GM23338 (cell line): ENCODE results near the gene IRF8. TPM values are rescaled to one million over a fixed set of nuclear protein-coding genes. Genes with fewer than 3 reads are reported as not detected.

Experiments
- ATAC-seq: fragments of 200-7000 bp; cut with Tn5 transposase; 3 replicates; pipeline ENCODE4 v1.9.1; 2020
- DNase-seq: peaks from one replicate; pipeline ENCODE4 v3.0.0-alpha.2; 2015; ENCODE audit warnings: low spot score
- H2AFZ ChIP-seq: fragments of 200-600 bp; sonication (generic); 2 replicates; pipeline ENCODE4 v1.8.0; 2016; ENCODE audit warnings: antibody characterized with exemption, mild to moderate bottlenecking, moderate library complexity
- H3F3A ChIP-seq: fragments of 200-600 bp; sonication (generic); replicated peaks from 2 replicates; pipeline ENCODE4 v1.8.0; 2017; ENCODE audit warnings: antibody characterized with exemption, mixed run types, low read depth
- H3K27ac ChIP-seq: fragments of 200-600 bp; sonication (generic); 2 replicates; pipeline ENCODE4 v1.6.1; 2016; ENCODE audit warnings: low read depth
- H3K27me3 ChIP-seq: fragments of 200-600 bp; sonication (generic); 2 replicates; pipeline ENCODE4 v1.8.0; 2016; ENCODE audit warnings: mild to moderate bottlenecking, mixed run types, moderate library complexity; ENCODE audit not compliant: insufficient read depth
- H3K36me3 ChIP-seq: fragments of 200-600 bp; sonication (generic); 2 replicates; pipeline ENCODE4 v1.8.0; 2016; ENCODE audit warnings: mild to moderate bottlenecking; ENCODE audit not compliant: insufficient read depth
- H3K4me1 ChIP-seq: fragments of 200-600 bp; sonication (generic); 2 replicates; pipeline ENCODE4 v1.8.0; 2016; ENCODE audit warnings: mild to moderate bottlenecking, moderate library complexity; ENCODE audit not compliant: insufficient read depth
- H3K4me2 ChIP-seq: fragments of 200-600 bp; sonication (generic); 2 replicates; pipeline ENCODE4 v1.7.1; 2017; ENCODE audit warnings: mixed run types
- H3K4me3 ChIP-seq: fragments of 200-600 bp; sonication (generic); 2 replicates; pipeline ENCODE4 v1.6.1; 2016; ENCODE audit warnings: mixed run types
- H3K79me2 ChIP-seq: fragments of 200-600 bp; sonication (generic); replicated peaks from 2 replicates; pipeline ENCODE4 v1.8.0; 2017; ENCODE audit warnings: mild to moderate bottlenecking; ENCODE audit not compliant: insufficient read depth
- H3K9me2 ChIP-seq: fragments of 200-600 bp; sonication (generic); 2 replicates; pipeline ENCODE4 v1.8.0; 2017; ENCODE audit not compliant: insufficient read depth
- H4K20me1 ChIP-seq: fragments of 200-600 bp; sonication (generic); replicated peaks from 2 replicates; pipeline ENCODE4 v1.8.0; 2017; ENCODE audit warnings: mild to moderate bottlenecking; ENCODE audit not compliant: insufficient read depth
- H3K27ac Mint-ChIP-seq: 2 replicates; pipeline ENCODE4 v1.8.0; 2020; ENCODE audit warnings: inconsistent platforms, mild to moderate bottlenecking, moderate library complexity, mixed read lengths
- H3K27me3 Mint-ChIP-seq: 3 replicates; pipeline ENCODE4 v1.8.0; 2022; ENCODE audit warnings: low read depth, mild to moderate bottlenecking, moderate library complexity, mixed read lengths, inconsistent platforms; ENCODE audit not compliant: insufficient read depth, poor library complexity
- H3K36me3 Mint-ChIP-seq: 3 replicates; pipeline ENCODE4 v1.8.0; 2021; ENCODE audit warnings: low read depth, mild to moderate bottlenecking, inconsistent platforms, moderate library complexity, mixed read lengths
- H3K4me1 Mint-ChIP-seq: 3 replicates; pipeline ENCODE4 v1.8.0; 2020; ENCODE audit warnings: mild to moderate bottlenecking, inconsistent platforms, mixed read lengths
- H3K4me3 Mint-ChIP-seq: 3 replicates; pipeline ENCODE4 v1.8.0; 2021; ENCODE audit warnings: moderate library complexity, mild to moderate bottlenecking, inconsistent platforms, mixed read lengths
- H3K9me3 Mint-ChIP-seq: 3 replicates; pipeline ENCODE4 v1.8.0; 2020; ENCODE audit warnings: moderate library complexity, mild to moderate bottlenecking, inconsistent platforms, mixed read lengths
- EZH2 ChIP-seq: fragments of 200-600 bp; sonication (generic); IDR thresholded peaks from one replicate; pipeline ENCODE4 v1.8.0; 2017; ENCODE audit warnings: antibody characterized with exemption, mild to moderate bottlenecking, low read depth; ENCODE audit not compliant: unreplicated experiment
- EZH2phosphoT487 ChIP-seq: fragments of 200-600 bp; sonication (generic); IDR thresholded peaks from one replicate; pipeline ENCODE4 v1.8.1; 2018; ENCODE audit warnings: antibody characterized with exemption; ENCODE audit not compliant: unreplicated experiment
- POLR2AphosphoS5 ChIP-seq: IDR thresholded peaks from 2 replicates; pipeline ENCODE4 v1.6.1; 2016; ENCODE audit warnings: antibody characterized with exemption, low read depth
- ZNF331 ChIP-seq: fragments of 250-450 bp; sonication (Bioruptor Pico); IDR thresholded peaks from 2 replicates; pipeline ENCODE4 v1.5.0; 2020; ENCODE audit warnings: low read depth, mild to moderate bottlenecking, moderate library complexity
- long read RNA-seq: library from polyadenylated mRNA; unstranded; transcript quantifications from one replicate; pipeline ENCODE4 v2.0.0, GENCODE V29; 2020; ENCODE audit not compliant: unreplicated experiment
- polyA plus RNA-seq: library from polyadenylated mRNA; unstranded; fragments of >200 nt; fragmentation: Nextera tagmentation; extraction: Ambion mirVana; gene quantifications from 2 replicates; pipeline ENCODE4 v1.2.1, GENCODE V29; 2016
- total RNA-seq: library from RNA; depleted of rRNA; stranded (reverse); fragments of >200 nt; shearing (Covaris generic); gene quantifications from 2 replicates; pipeline ENCODE4 v1.2.3, GENCODE V29; 2014; rRNA removed
- TF ChIP-seq, protein P1 (sequence below), 2 experiments: fragments of 200-600 bp in 1 of 2; sonication (generic) in 1 of 2; conservative IDR thresholded peaks; 2 replicates each; pipeline versions ENCODE4 v1.5.1 to v1.6.1; 2016 to 2017; ENCODE audit warnings: antibody characterized with exemption in 2 of 2, low read depth in 2 of 2, mild to moderate bottlenecking in 2 of 2, moderate library complexity in 1 of 2
- TF ChIP-seq, protein P2 (sequence below): IDR thresholded peaks from 2 replicates; pipeline ENCODE4 v1.6.1; 2016; ENCODE audit warnings: antibody characterized with exemption

IRF8 gene, protein sequence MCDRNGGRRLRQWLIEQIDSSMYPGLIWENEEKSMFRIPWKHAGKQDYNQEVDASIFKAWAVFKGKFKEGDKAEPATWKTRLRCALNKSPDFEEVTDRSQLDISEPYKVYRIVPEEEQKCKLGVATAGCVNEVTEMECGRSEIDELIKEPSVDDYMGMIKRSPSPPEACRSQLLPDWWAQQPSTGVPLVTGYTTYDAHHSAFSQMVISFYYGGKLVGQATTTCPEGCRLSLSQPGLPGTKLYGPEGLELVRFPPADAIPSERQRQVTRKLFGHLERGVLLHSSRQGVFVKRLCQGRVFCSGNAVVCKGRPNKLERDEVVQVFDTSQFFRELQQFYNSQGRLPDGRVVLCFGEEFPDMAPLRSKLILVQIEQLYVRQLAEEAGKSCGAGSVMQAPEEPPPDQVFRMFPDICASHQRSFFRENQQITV
- total RNA-seq (1.4 and 2.8 TPM in 2 replicates), polyA plus RNA-seq (0.47 and 1.3 TPM in 2 replicates)
- long read RNA-seq, partial matches to known transcripts, result 0 of 1 reads
- long read RNA-seq, other reads (novel, unspliced or antisense), result 1 of 1 reads

DNA sequence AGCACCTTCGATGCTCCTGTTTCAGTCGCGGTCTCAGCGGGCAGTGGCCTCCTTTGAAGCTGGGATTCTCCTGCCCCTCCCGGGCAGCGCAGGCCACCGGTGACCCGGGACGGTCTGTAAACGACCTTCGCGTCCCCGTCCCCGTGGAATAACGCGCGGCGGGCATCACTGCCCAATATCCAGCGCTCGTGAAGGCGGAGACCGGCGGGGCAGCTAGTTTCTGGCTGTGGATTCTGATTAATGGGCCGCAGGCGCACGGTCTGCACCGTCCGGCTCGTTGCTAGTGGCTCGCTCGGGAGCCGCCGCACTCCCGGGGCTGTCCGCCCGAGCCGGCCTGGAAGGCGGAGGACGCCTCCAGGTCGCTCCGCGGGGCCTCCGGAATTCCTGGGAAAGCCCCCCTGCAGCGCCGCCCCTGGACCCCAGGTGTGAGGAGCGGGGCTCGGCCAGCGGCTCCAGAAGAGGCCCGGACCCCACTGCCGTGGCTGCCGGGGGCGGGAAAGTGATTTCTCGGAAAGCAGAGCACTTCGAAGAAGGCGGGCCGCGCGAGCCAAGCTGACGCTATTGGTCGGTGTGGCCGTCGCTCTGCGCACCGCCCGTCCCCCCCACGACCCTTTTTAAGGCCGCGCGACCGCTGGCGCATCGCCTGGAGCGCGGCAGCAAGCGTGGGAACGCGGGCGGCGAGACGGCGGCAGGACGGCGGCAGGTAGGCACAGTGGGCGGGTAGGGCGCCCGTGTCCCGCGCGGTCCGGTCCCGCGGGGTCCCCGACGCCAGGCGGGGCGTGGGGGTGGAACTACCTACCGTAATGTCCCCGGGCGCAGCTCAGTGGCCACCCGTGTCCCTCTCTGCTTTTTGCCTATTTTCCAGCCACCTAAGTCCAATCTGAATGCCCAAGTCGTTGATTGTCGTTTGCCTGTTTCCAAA is at the start of gene IRF8:
IRF8 (plus strand) TSS at position 642 of the 922 bp plus-strand sequence. CDS start 3,854 bp downstream, outside the sequence.
- ATAC-seq (peak; percentile 86), DNase-seq (peak; percentile 80)
- Histone ChIP-seq H3K4me3 (peak within 1 kb of the TSS; percentile 82), H3K9me2 (no peaks in the 10 kb centered on the region), H3K79me2 (no peaks in the 10 kb centered on the region), H3K36me3 (no peaks in the 10 kb centered on the region), H3K27me3 (peaks cover 52% of the 10 kb centered on the region), H3K4me2 (peak within 1 kb of the TSS; percentile 97), H3K27ac (no peak within 1 kb of the TSS), H3K4me1 (peaks cover 7% of the 10 kb centered on the region; the same call in 1 of the 2 replicates), H4K20me1 (no peaks in the 10 kb centered on the region), H3F3A (0 out of 2 replicates have a peak, but pooled peaks cover 6% of the 10 kb centered on the region), H2AFZ (peak within 1 kb of the TSS; percentile 99)
- Mint-ChIP-seq H3K4me1 (peaks cover 4% of the 10 kb centered on the region), H3K9me3 (no peaks in the 10 kb centered on the region), H3K27me3 (peaks cover 45% of the 10 kb centered on the region), H3K36me3 (no peaks in the 10 kb centered on the region), H3K4me3 (peak within 1 kb of the TSS; percentile 69), H3K27ac (no peak within 1 kb of the TSS)
- TF ChIP-seq ZNF331 (CRISPR knock-in tag) (no peak), EZH2 (peak; percentile 19), POLR2AphosphoS5 (peak; percentile 52)

DNA sequence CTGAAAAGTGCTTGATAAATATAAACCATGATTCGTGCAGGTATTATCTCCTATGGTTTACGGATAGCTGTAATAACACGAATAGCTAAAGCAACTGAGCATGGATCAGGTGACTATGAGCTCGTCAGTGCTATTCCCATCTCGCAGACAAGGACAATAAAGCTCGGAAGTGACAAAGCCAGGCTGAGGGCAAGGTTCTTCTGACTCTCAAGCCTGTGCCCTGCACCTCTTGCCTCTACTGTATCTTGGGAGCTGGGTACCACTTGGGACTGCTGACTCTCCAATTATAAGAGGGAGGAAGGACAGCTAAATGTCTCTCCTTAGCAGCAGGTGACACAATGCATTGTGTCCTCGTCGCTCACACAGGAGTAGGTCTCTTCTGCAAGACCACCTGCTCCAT is 49.6 kb upstream of the IRF8 start:
- no peak for DNase-seq
- H3K27me3 Mint-ChIP-seq, result peaks cover 8% of the 10 kb centered on the region
- no peaks in the 10 kb centered on the region for H3F3A ChIP-seq
- no peaks in the 10 kb centered on the region for H3K27me3 ChIP-seq
- H3K4me3 ChIP-seq, result no peak overlapping the region
- no peaks in the 10 kb centered on the region for H3K36me3 ChIP-seq
- no peaks in the 10 kb centered on the region for H3K9me2 ChIP-seq
- no peak overlapping the region for H2AFZ ChIP-seq
- H3K4me3 Mint-ChIP-seq, result no peak overlapping the region
- H3K36me3 Mint-ChIP-seq, result no peaks in the 10 kb centered on the region
- no peaks in the 10 kb centered on the region for H3K4me1 ChIP-seq
- TF ChIP-seq, protein P1, sequence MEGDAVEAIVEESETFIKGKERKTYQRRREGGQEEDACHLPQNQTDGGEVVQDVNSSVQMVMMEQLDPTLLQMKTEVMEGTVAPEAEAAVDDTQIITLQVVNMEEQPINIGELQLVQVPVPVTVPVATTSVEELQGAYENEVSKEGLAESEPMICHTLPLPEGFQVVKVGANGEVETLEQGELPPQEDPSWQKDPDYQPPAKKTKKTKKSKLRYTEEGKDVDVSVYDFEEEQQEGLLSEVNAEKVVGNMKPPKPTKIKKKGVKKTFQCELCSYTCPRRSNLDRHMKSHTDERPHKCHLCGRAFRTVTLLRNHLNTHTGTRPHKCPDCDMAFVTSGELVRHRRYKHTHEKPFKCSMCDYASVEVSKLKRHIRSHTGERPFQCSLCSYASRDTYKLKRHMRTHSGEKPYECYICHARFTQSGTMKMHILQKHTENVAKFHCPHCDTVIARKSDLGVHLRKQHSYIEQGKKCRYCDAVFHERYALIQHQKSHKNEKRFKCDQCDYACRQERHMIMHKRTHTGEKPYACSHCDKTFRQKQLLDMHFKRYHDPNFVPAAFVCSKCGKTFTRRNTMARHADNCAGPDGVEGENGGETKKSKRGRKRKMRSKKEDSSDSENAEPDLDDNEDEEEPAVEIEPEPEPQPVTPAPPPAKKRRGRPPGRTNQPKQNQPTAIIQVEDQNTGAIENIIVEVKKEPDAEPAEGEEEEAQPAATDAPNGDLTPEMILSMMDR (conservative IDR thresholded peaks at IDR 0.05; ENCODE audit: low read depth in 2 of 2), result no peak
- TF ChIP-seq EZH2phosphoT487, result no peak
- TF ChIP-seq, protein P2, sequence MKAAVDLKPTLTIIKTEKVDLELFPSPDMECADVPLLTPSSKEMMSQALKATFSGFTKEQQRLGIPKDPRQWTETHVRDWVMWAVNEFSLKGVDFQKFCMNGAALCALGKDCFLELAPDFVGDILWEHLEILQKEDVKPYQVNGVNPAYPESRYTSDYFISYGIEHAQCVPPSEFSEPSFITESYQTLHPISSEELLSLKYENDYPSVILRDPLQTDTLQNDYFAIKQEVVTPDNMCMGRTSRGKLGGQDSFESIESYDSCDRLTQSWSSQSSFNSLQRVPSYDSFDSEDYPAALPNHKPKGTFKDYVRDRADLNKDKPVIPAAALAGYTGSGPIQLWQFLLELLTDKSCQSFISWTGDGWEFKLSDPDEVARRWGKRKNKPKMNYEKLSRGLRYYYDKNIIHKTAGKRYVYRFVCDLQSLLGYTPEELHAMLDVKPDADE, result no peak
- no peak overlapping the region for H3K27ac ChIP-seq
- no peaks in the 10 kb centered on the region for H4K20me1 ChIP-seq
- H3K79me2 ChIP-seq, result no peaks in the 10 kb centered on the region
- H3K9me3 Mint-ChIP-seq, result no peaks in the 10 kb centered on the region; the same call in 2 of the 3 replicates
- H3K27ac Mint-ChIP-seq, result no peak overlapping the region
- peaks cover 8% of the 10 kb centered on the region for H3K4me1 Mint-ChIP-seq
- no peak for ATAC-seq
- H3K4me2 ChIP-seq, result no peak overlapping the region
